WTC11 (cell line): ENCODE results near the gene CANX. TPM values are rescaled to one million over a fixed set of nuclear protein-coding genes. Genes with fewer than 3 reads are reported as not detected.

Experiments
- ATAC-seq: fragments of 200-7000 bp; cut with Tn5 transposase; 2 replicates; pipeline ENCODE4 v1.10.0; 2021; ENCODE audit warnings: mild to moderate bottlenecking, moderate library complexity
- CTCF ChIA-PET: fragments of 300-600 bp; sonication (Branson Sonifier 250); formaldehyde crosslinking; loops from one replicate; lab custom pipeline; 2021; ENCODE audit warnings: antibody characterized with exemption; lab: Charles Lee
- POLR2A ChIA-PET: fragments of 350-600 bp; sonication (Branson Sonifier 250); formaldehyde crosslinking; loops from one replicate; lab custom pipeline; 2021; ENCODE audit warnings: antibody characterized with exemption; lab: Charles Lee
- DNase-seq: peaks from one replicate; pipeline ENCODE4 v3.0.0; 2021; ENCODE audit warnings: low spot score
- H3K27ac Mint-ChIP-seq: 2 replicates; pipeline ENCODE4 v1.8.0; 2021; ENCODE audit warnings: mixed read lengths
- H3K27me3 Mint-ChIP-seq: 2 replicates; pipeline ENCODE4 v1.8.0; 2021; ENCODE audit warnings: low read depth, mild to moderate bottlenecking, moderate library complexity, mixed read lengths
- H3K36me3 Mint-ChIP-seq: 2 replicates; pipeline ENCODE4 v1.8.0; 2021; ENCODE audit warnings: mixed read lengths
- H3K4me1 Mint-ChIP-seq: 2 replicates; pipeline ENCODE4 v1.8.0; 2022; ENCODE audit warnings: mixed read lengths
- H3K4me3 Mint-ChIP-seq: 2 replicates; pipeline ENCODE4 v1.8.0; 2021; ENCODE audit warnings: mild to moderate bottlenecking, moderate library complexity, mixed read lengths
- H3K9me3 Mint-ChIP-seq: 2 replicates; pipeline ENCODE4 v1.8.0; 2021; ENCODE audit warnings: mixed read lengths
- AR ChIP-seq: fragments of 250-450 bp; sonication (Bioruptor Pico); IDR thresholded peaks from 2 replicates; pipeline ENCODE4 v1.9.0; 2021; ENCODE audit warnings: mild to moderate bottlenecking
- ATF2 ChIP-seq: sonication (generic); formaldehyde crosslinking; IDR thresholded peaks from 2 replicates; pipeline ENCODE4 v1.8.1; 2022; ENCODE audit warnings: low read depth, missing genetic modification reagents, borderline replicate concordance
- ATF3 ChIP-seq: sonication (generic); formaldehyde crosslinking; conservative IDR thresholded peaks from 2 replicates; pipeline ENCODE4 v1.8.1; 2022; ENCODE audit warnings: mild to moderate bottlenecking, missing genetic modification reagents
- CTCF ChIP-seq: fragments of 200-600 bp; IDR thresholded peaks from 2 replicates; pipeline ENCODE4 v1.8.0; 2022; ENCODE audit warnings: antibody characterized with exemption
- E2F1 ChIP-seq: sonication (generic); formaldehyde crosslinking; IDR thresholded peaks from 2 replicates; pipeline ENCODE4 v1.8.0; 2022; ENCODE audit warnings: mild to moderate bottlenecking, missing genetic modification reagents
- ELF4 ChIP-seq: sonication (generic); formaldehyde crosslinking; IDR thresholded peaks from 2 replicates; pipeline ENCODE4 v1.8.1; 2022; ENCODE audit warnings: low read depth, mild to moderate bottlenecking, moderate library complexity, missing genetic modification reagents
- EMX1 ChIP-seq: fragments of 250-450 bp; sonication (Bioruptor Pico); IDR thresholded peaks from 2 replicates; pipeline ENCODE4 v1.8.0; 2021; ENCODE audit warnings: mild to moderate bottlenecking
- FOXK1 ChIP-seq: sonication (generic); formaldehyde crosslinking; IDR thresholded peaks from 2 replicates; pipeline ENCODE4 v1.8.0; 2022; ENCODE audit warnings: mild to moderate bottlenecking, moderate library complexity, missing genetic modification reagents
- FOXP4 ChIP-seq: sonication (generic); formaldehyde crosslinking; IDR thresholded peaks from 2 replicates; pipeline ENCODE4 v1.8.0; 2022; ENCODE audit warnings: mild to moderate bottlenecking, missing genetic modification reagents
- JUN ChIP-seq: sonication (generic); formaldehyde crosslinking; IDR thresholded peaks from 2 replicates; pipeline ENCODE4 v1.8.0; 2023; ENCODE audit warnings: mild to moderate bottlenecking, missing genetic modification reagents
- NFATC4 ChIP-seq: fragments of 250-450 bp; sonication (Bioruptor Pico); IDR thresholded peaks from 2 replicates; pipeline ENCODE4 v1.9.0; 2021; ENCODE audit warnings: mild to moderate bottlenecking
- NFYB ChIP-seq: sonication (generic); formaldehyde crosslinking; conservative IDR thresholded peaks from 2 replicates; pipeline ENCODE4 v1.8.0; 2022; ENCODE audit warnings: low read depth, missing genetic modification reagents
- NR1H2 ChIP-seq: sonication (generic); formaldehyde crosslinking; IDR thresholded peaks from 2 replicates; pipeline ENCODE4 v1.9.0; 2021; ENCODE audit warnings: mild to moderate bottlenecking, moderate library complexity, missing genetic modification reagents
- NR2C2 ChIP-seq: sonication (generic); formaldehyde crosslinking; IDR thresholded peaks from 2 replicates; pipeline ENCODE4 v1.8.0; 2022; ENCODE audit warnings: mild to moderate bottlenecking, missing genetic modification reagents
- NR3C1 ChIP-seq: sonication (generic); formaldehyde crosslinking; conservative IDR thresholded peaks from 2 replicates; pipeline ENCODE4 v1.8.1; 2023; ENCODE audit warnings: low read depth, mild to moderate bottlenecking, missing genetic modification reagents
- OVOL2 ChIP-seq: fragments of 250-450 bp; sonication (Bioruptor Pico); IDR thresholded peaks from 2 replicates; pipeline ENCODE4 v1.9.0; 2021; ENCODE audit warnings: mild to moderate bottlenecking, borderline replicate concordance
- RORB ChIP-seq: fragments of 250-450 bp; sonication (Bioruptor Pico); IDR thresholded peaks from 2 replicates; pipeline ENCODE4 v1.9.0; 2021; ENCODE audit warnings: mild to moderate bottlenecking
- SOX15 ChIP-seq: fragments of 250-450 bp; sonication (Bioruptor Pico); IDR thresholded peaks from 2 replicates; pipeline ENCODE4 v1.9.0; 2021; ENCODE audit warnings: mild to moderate bottlenecking
- TEAD1 ChIP-seq: sonication (generic); formaldehyde crosslinking; IDR thresholded peaks from 2 replicates; pipeline ENCODE4 v1.8.0; 2022; ENCODE audit warnings: mild to moderate bottlenecking, missing genetic modification reagents
- ZBTB21 ChIP-seq: sonication (generic); formaldehyde crosslinking; IDR thresholded peaks from 2 replicates; pipeline ENCODE4 v1.8.1; 2023; ENCODE audit warnings: mild to moderate bottlenecking, missing genetic modification reagents, borderline replicate concordance
- ZMAT4 ChIP-seq: fragments of 250-450 bp; sonication (Bioruptor Pico); IDR thresholded peaks from 2 replicates; pipeline ENCODE4 v1.9.0; 2021; ENCODE audit warnings: mild to moderate bottlenecking
- ZNF121 ChIP-seq: sonication (generic); formaldehyde crosslinking; IDR thresholded peaks from 2 replicates; pipeline ENCODE4 v1.8.0; 2023; ENCODE audit warnings: missing genetic modification reagents
- ZNF317 ChIP-seq: sonication (generic); formaldehyde crosslinking; IDR thresholded peaks from 2 replicates; pipeline ENCODE4 v1.8.1; 2023; ENCODE audit warnings: low read depth, mild to moderate bottlenecking, moderate library complexity, missing genetic modification reagents, borderline replicate concordance
- ZNF396 ChIP-seq: fragments of 250-450 bp; sonication (Bioruptor Pico); IDR thresholded peaks from 2 replicates; pipeline ENCODE4 v1.8.0; 2021; ENCODE audit warnings: mild to moderate bottlenecking, moderate library complexity, borderline replicate concordance
- ZNF416 ChIP-seq: fragments of 250-450 bp; sonication (Bioruptor Pico); IDR thresholded peaks from 2 replicates; pipeline ENCODE4 v1.9.0; 2021; ENCODE audit warnings: mild to moderate bottlenecking, inconsistent platforms
- total RNA-seq: library from RNA; stranded (reverse); gene quantifications from 3 replicates; pipeline ENCODE4 v1.2.3, GENCODE V29; 2021

Gene CANX
- total RNA-seq, 1 experiment from 2014 or later = 611 TPM

- TF ChIP-seq ZBTB21 (CRISPR knock-in tag) (no peak), OVOL2 (CRISPR knock-in tag) (no peak)
- TF ChIP-seq, all 79 proteins: peak for 0
Measured at GRCh38 chr5:179753971-179754370, 55.2 kb downstream of the CANX start (continued).

- Mint-ChIP-seq H3K36me3 (peaks cover 6% of the 10 kb centered on the region; the same call in 1 of the 2 replicates), H3K27ac (peak overlapping the region; percentile 75), H3K27me3 (no peaks in the 10 kb centered on the region), H3K9me3 (no peaks in the 10 kb centered on the region), H3K4me3 (no peak overlapping the region), H3K4me1 (peaks cover 37% of the 10 kb centered on the region)
- TF ChIP-seq JUN (CRISPR knock-in tag) (no peak), ELF4 (CRISPR knock-in tag) (no peak), E2F1 (CRISPR knock-in tag) (no peak), FOXK1 (CRISPR knock-in tag) (no peak), NFYB (CRISPR knock-in tag) (no peak), NFATC4 (CRISPR knock-in tag) (no peak), OVOL2 (CRISPR knock-in tag) (no peak), NR1H2 (CRISPR knock-in tag) (no peak), ATF3 (CRISPR knock-in tag) (no peak), TEAD1 (CRISPR knock-in tag) (no peak), RORB (no peak), NR2C2 (CRISPR knock-in tag) (no peak), AR (CRISPR knock-in tag) (no peak), ZNF121 (CRISPR knock-in tag) (no peak), NR3C1 (CRISPR knock-in tag) (no peak), SOX15 (CRISPR knock-in tag) (no peak), CTCF (no peak)
- DNase-seq (no peak), ATAC-seq (peak; percentile 87)
- ChIA-PET CTCF (interaction anchor here (1.0 to 2.3 kb wide), 5 partner anchors 8 to 76 kb away, joined by 3 to 23 read pairs (median 4); partner anchors contain the start of gene SQSTM1), POLR2A (interaction anchor here (0.9 kb wide), 1 partner anchor 35 kb away, joined by 3 read pairs; no protein-coding TSS in a partner anchor)
Measured at GRCh38 chr5:179755022-179755421, 56.3 kb downstream of the CANX start.

GRCh38 chr5:179758955-179759354 is 60.2 kb downstream of the CANX start:
- Mint-ChIP-seq H3K4me3 (no peak overlapping the region), H3K4me1 (peaks cover 60% of the 10 kb centered on the region), H3K27me3 (no peaks in the 10 kb centered on the region), H3K27ac (peak overlapping the region; percentile 18; the same call in 1 of the 2 replicates), H3K9me3 (no peaks in the 10 kb centered on the region), H3K36me3 (no peaks in the 10 kb centered on the region)
- ATAC-seq = no peak
- ChIA-PET CTCF (no interaction called here), POLR2A (interaction anchor here (0.7 kb wide), 1 partner anchor 36 kb away, joined by 3 read pairs; no protein-coding TSS in a partner anchor)
- DNase-seq = no peak
- TF ChIP-seq JUN (CRISPR knock-in tag) (no peak), EMX1 (CRISPR knock-in tag) (no peak), FOXP4 (no peak), ZNF317 (CRISPR knock-in tag) (no peak), ZMAT4 (CRISPR knock-in tag) (no peak), ATF2 (CRISPR knock-in tag) (no peak), ZNF396 (CRISPR knock-in tag) (no peak), ZNF416 (no peak), ZNF121 (CRISPR knock-in tag) (no peak)
